B cell (primary cell): Measurements from ENCODE around the gene PARD3. TPM values are rescaled to one million over a fixed set of nuclear protein-coding genes. Genes with fewer than 3 reads are reported as not detected.
"Not testable (repeated sequence)": the region's sequence is repeated elsewhere in the genome, so short reads cannot be mapped to it uniquely, and the experiment has no call there.

Experiments used
- ATAC-seq: fragments of 200-7000 bp; cut with Tn5 transposase; one replicate; pipeline ENCODE4 v1.10.0; 2021; ENCODE audit warnings: low read depth, mild to moderate bottlenecking, moderate number of reproducible peaks, moderate library complexity
- CTCF ChIA-PET: fragments of 350-600 bp; sonication (Branson Sonifier 250); formaldehyde crosslinking; loops from one replicate; lab custom pipeline; 2021; ENCODE audit warnings: antibody characterized with exemption, inconsistent platforms; lab: Charles Lee
- POLR2A ChIA-PET: fragments of 350-600 bp; sonication (Branson Sonifier 250); formaldehyde crosslinking; loops from one replicate; lab custom pipeline; 2021; ENCODE audit warnings: antibody characterized with exemption; lab: Charles Lee
- DNase-seq: peaks from one replicate; pipeline ENCODE4 v3.0.0; 2013
- H2AFZ ChIP-seq: 2 replicates; pipeline ENCODE4 v1.6.1; 2012; ENCODE audit warnings: mild to moderate bottlenecking, low read depth, low read length; ENCODE audit not compliant: insufficient read depth, poor library complexity, severe bottlenecking
- H3K27ac ChIP-seq, 2 donors: 1 replicate in 1 of 2; 2 replicates in 1 of 2; pipeline ENCODE4 v1.5.1; 2012 to 2013; ENCODE audit warnings: low read length in 2 of 2, mild to moderate bottlenecking in 2 of 2, moderate library complexity in 1 of 2
- H3K27me3 ChIP-seq, 4 experiments: fragments of 200-600 bp in 1 of 4; sonication (generic) in 1 of 4; replicated peaks in 1 of 4; 1 replicate in 2 of 4; 2 replicates in 2 of 4; pipeline versions ENCODE4 v1.6.1 to v1.7.0; 2013 to 2016; ENCODE audit warnings: low read length in 3 of 4, mild to moderate bottlenecking in 2 of 4, mixed read lengths in 1 of 4, moderate library complexity in 1 of 4; ENCODE audit not compliant: insufficient read depth in 4 of 4, control insufficient read depth in 3 of 4; ENCODE audit errors: control extremely low read depth in 1 of 4
- H3K36me3 ChIP-seq, 2 experiments: replicated peaks in 1 of 2; 1 replicate in 1 of 2; 2 replicates in 1 of 2; pipeline versions ENCODE4 v1.6.1 to v1.7.1; 2013; ENCODE audit warnings: low read length in 1 of 2; ENCODE audit not compliant: insufficient read depth in 2 of 2, control insufficient read depth in 1 of 2; ENCODE audit errors: control extremely low read depth in 1 of 2, extremely low read depth in 1 of 2
- H3K4me1 ChIP-seq, 2 donors: fragments of 200-600 bp in 1 of 2; sonication (generic) in 1 of 2; 1 replicate in 1 of 2; 2 replicates in 1 of 2; pipeline versions ENCODE4 v1.5.1 to v1.6.1; 2013 to 2017; ENCODE audit warnings: low read length in 2 of 2; ENCODE audit not compliant: control insufficient read depth in 2 of 2, insufficient read depth in 2 of 2
- H3K4me2 ChIP-seq: replicated peaks from 2 replicates; pipeline ENCODE3; 2012; ENCODE audit warnings: mild to moderate bottlenecking, low read depth, low read length; ENCODE audit not compliant: poor library complexity, severe bottlenecking
- H3K4me3 ChIP-seq, 5 experiments: fragments of 200-600 bp in 1 of 5; sonication (generic) in 1 of 5; 1 replicate in 3 of 5; 2 replicates in 2 of 5; pipeline versions ENCODE4 v1.5.1 to v1.7.0; 2011 to 2016; ENCODE audit warnings: low read length in 4 of 5, mild to moderate bottlenecking in 4 of 5, low read depth in 2 of 5, control low read depth in 1 of 5, moderate library complexity in 1 of 5; ENCODE audit not compliant: insufficient read depth in 1 of 5; ENCODE audit errors: control extremely low read depth in 1 of 5, extremely low read depth in 1 of 5
- H3K79me2 ChIP-seq: fragments of 200-600 bp; sonication (generic); one replicate; pipeline ENCODE4 v1.6.0; 2016; ENCODE audit warnings: low read length; ENCODE audit not compliant: control insufficient read depth, insufficient read depth
- H3K9ac ChIP-seq: fragments of 200-600 bp; sonication (generic); 2 replicates; pipeline ENCODE4 v1.6.1; 2017; ENCODE audit warnings: mild to moderate bottlenecking, low read length, moderate library complexity
- H3K9me3 ChIP-seq, 3 donors: one replicate each; pipeline versions ENCODE4 v1.6.1 to v1.7.1; 2013; ENCODE audit warnings: low read length in 2 of 3; ENCODE audit not compliant: control insufficient read depth in 2 of 3, insufficient read depth in 1 of 3; ENCODE audit errors: control extremely low read depth in 1 of 3
- H4K20me1 ChIP-seq: 2 replicates; pipeline ENCODE4 v1.6.0; 2012; ENCODE audit warnings: mild to moderate bottlenecking, low read length; ENCODE audit not compliant: insufficient read depth, control insufficient read depth, poor library complexity, severe bottlenecking
- H3K27ac Mint-ChIP-seq: one replicate; pipeline ENCODE4 v1.8.0; 2021; ENCODE audit warnings: mixed read lengths
- H3K27me3 Mint-ChIP-seq: one replicate; pipeline ENCODE4 v1.8.0; 2021; ENCODE audit warnings: mixed read lengths
- H3K4me1 Mint-ChIP-seq: one replicate; pipeline ENCODE4 v1.8.0; 2021; ENCODE audit warnings: mixed read lengths
- H3K4me3 Mint-ChIP-seq: one replicate; pipeline ENCODE4 v1.8.0; 2021; ENCODE audit warnings: mixed read lengths
- H3K9me3 Mint-ChIP-seq: one replicate; pipeline ENCODE4 v1.8.0; 2022; ENCODE audit warnings: mixed read lengths; ENCODE audit not compliant: insufficient read depth
- CTCF ChIP-seq: fragments of 200-600 bp; IDR thresholded peaks from one replicate; pipeline ENCODE4 v1.8.0; 2022; ENCODE audit warnings: antibody characterized with exemption, mild to moderate bottlenecking
- EZH2 ChIP-seq: IDR thresholded peaks from 2 replicates; pipeline ENCODE4 v1.6.1; 2012; ENCODE audit warnings: borderline replicate concordance, low read depth, mild to moderate bottlenecking, moderate library complexity, low read length; ENCODE audit not compliant: insufficient read depth, poor library complexity, severe bottlenecking
- WGBS: methylation state at CpG from one replicate; pipeline ENCODE4 v1.1.5; 2013; ENCODE audit warnings: missing lambda C conversion rate; ENCODE audit not compliant: insufficient coverage; 5-methylcytosine and 5-hydroxymethylcytosine counted together
- intact Hi-C: fragments of 100-400 bp; cut with micrococcal nuclease; formaldehyde crosslinking; loops from one replicate; pipeline ENCODE4 v1.10.0; 2022
- polyA plus RNA-seq: library from polyadenylated mRNA; depleted of rRNA; stranded (reverse); fragments of >200 nt; gene quantifications from 2 replicates; pipeline ENCODE4 v1.2.3, GENCODE V29; 2012
- total RNA-seq, 2 donors: library from RNA; stranded (reverse); fragments of 120-200 nt in 1 of 2; gene quantifications; 1 replicate in 1 of 2; 2 replicates in 1 of 2; pipeline versions ENCODE4 v1.2.3 to v1.2.4, GENCODE V29; 2013 to 2022

The PARD3 gene
- total and polyA plus RNA-seq, 2 donors (not counting 1 experiment from before 2014, with no cell fraction given): not detected

DNA sequence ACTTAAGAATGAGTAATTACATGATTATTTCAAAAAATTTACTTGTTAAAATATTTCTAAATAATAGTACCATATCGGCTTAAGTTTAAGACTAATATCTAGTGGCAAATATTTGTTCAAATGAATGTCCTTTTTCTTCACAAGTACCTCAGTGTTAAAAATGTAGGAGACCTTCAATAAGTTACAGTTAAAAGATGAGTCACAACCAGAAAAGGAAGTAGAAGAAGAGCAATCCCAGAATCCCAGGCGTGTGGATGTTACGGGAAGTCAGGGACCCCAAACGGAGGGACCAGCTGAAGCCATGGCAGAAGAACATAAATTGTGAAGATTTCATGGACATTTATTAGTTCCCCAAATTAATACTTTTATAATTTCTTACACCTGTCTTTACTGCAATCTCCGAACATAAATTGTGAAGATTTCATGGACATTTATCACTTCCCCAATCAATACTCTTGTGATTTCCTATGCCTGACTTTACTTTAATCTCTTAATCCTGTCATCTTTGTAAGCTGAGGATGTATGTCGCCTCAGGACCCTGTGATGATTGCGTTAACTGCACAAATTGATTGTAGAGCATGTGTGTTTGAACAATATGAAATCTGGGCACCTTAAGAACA, 388.4 kb downstream of the PARD3 start:
- ATAC-seq, POLR2A ChIA-PET, H3K4me2 ChIP-seq, H3K4me3 Mint-ChIP-seq, H3K4me1 ChIP-seq, DNase-seq, intact Hi-C loops, H3K27me3 ChIP-seq, H3K27ac Mint-ChIP-seq, H4K20me1 ChIP-seq, H3K36me3 ChIP-seq, CTCF ChIA-PET, H3K27ac ChIP-seq, H3K9me3 Mint-ChIP-seq, H2AFZ ChIP-seq, H3K9ac ChIP-seq, H3K79me2 ChIP-seq, H3K4me1 Mint-ChIP-seq, H3K9me3 ChIP-seq, H3K4me3 ChIP-seq, H3K27me3 Mint-ChIP-seq: not testable (repeated sequence)
- WGBS: 100% methylated on average over 2 of the region's 7 CpGs

DNA sequence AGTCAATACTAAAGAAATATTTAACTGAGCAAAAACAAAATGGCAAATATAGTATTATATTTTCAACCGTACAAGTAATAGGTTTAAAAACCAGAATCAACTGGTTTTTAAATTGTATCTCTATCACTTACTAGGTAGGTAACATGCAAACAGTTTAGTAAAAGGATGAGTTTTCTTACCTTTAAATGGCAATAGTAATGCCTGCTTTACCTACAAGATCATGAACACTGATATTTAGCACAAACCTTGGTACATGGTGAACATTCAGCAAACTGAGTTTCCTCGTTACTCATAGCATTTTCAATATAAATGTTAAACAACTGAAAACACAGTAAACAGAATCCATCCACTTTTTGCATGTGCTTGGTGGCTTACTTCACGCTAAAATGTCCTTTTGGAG, 389.1 kb downstream of the PARD3 start:
- POLR2A ChIA-PET: no interaction called here
- H3K27ac ChIP-seq: no peak overlapping the region
- no peak overlapping the region for H3K4me3 ChIP-seq
- Mint-ChIP-seq H3K4me1 (no peaks in the 10 kb centered on the region), H3K9me3 (no peaks in the 10 kb centered on the region), H3K4me3 (no peak overlapping the region), H3K27ac (no peak overlapping the region), H3K27me3 (no peaks in the 10 kb centered on the region)
- no peaks in the 10 kb centered on the region for H3K27me3 ChIP-seq
- H3K9ac ChIP-seq: no peak overlapping the region
- ATAC-seq: no peak
- no peak overlapping the region for H3K4me2 ChIP-seq
- H3K79me2 ChIP-seq: no peaks in the 10 kb centered on the region
- CTCF ChIA-PET: no interaction called here
- H2AFZ ChIP-seq: no peak overlapping the region
- no peaks in the 10 kb centered on the region for H3K9me3 ChIP-seq
- TF ChIP-seq CTCF: no peak
- TF ChIP-seq EZH2: no peak
- no peaks in the 10 kb centered on the region for H3K36me3 ChIP-seq
- no CpG with 5 or more reads among the region's 3 CpGs for WGBS
- no peaks in the 10 kb centered on the region for H4K20me1 ChIP-seq
- intact Hi-C loops: no loop called here
- H3K4me1 ChIP-seq: no peaks in the 10 kb centered on the region
- DNase-seq: no peak
